Esophagus muscularis mucosa (tissue), 4 donors: Measurements from ENCODE around the gene DDX46. TPM values are rescaled to one million over a fixed set of nuclear protein-coding genes. Genes with fewer than 3 reads are reported as not detected.

Experiments
- DNase-seq: peaks from one replicate; pipeline ENCODE4 v3.0.0-alpha.2; 2017; ENCODE audit errors: extremely low spot score
- H3K27ac ChIP-seq, 4 donors: fragments of 200-600 bp; sonication (generic); replicated peaks in 1 of 4; 1 replicate in 3 of 4; 2 replicates in 1 of 4; pipeline ENCODE4 v1.5.1; 2016 to 2019; ENCODE audit warnings: mild to moderate bottlenecking in 1 of 4
- H3K27me3 ChIP-seq, 4 donors: fragments of 200-600 bp; sonication (generic); one replicate each; pipeline versions ENCODE4 v1.5.1 to v1.6.0; 2016 to 2019
- H3K36me3 ChIP-seq, 4 donors: fragments of 200-600 bp; sonication (generic); one replicate each; pipeline ENCODE4 v1.5.1; 2016 to 2019
- H3K4me1 ChIP-seq, 4 donors: fragments of 200-600 bp; sonication (generic); one replicate each; pipeline ENCODE4 v1.5.1; 2016 to 2019
- H3K4me3 ChIP-seq, 4 donors: fragments of 200-600 bp; sonication (generic); 1 replicate in 2 of 4; 2 replicates in 2 of 4; pipeline ENCODE4 v1.5.1; 2016 to 2019; ENCODE audit warnings: mild to moderate bottlenecking in 4 of 4, moderate library complexity in 1 of 4
- H3K9me3 ChIP-seq, 4 donors: fragments of 200-600 bp; sonication (generic); 1 replicate in 3 of 4; 2 replicates in 1 of 4; pipeline ENCODE4 v1.5.1; 2016 to 2019
- CTCF ChIP-seq, 3 experiments: fragments of 200-600 bp in 2 of 3; fragments of 450-650 bp in 1 of 3; sonication (generic) in 2 of 3; IDR thresholded peaks; one replicate each; pipeline ENCODE4 v1.5.1; 2017 to 2019; ENCODE audit warnings: antibody characterized with exemption in 3 of 3, mild to moderate bottlenecking in 2 of 3, moderate library complexity in 1 of 3
- EP300 ChIP-seq: sonication (generic); formaldehyde crosslinking; IDR thresholded peaks from one replicate; pipeline ENCODE4 v1.6.1; 2017; ENCODE audit warnings: antibody characterized with exemption
- POLR2A ChIP-seq: fragments of 450-650 bp; IDR thresholded peaks from one replicate; pipeline ENCODE4 v1.6.1; 2017; ENCODE audit warnings: antibody characterized with exemption, moderate library complexity, mild to moderate bottlenecking, low read depth
- POLR2AphosphoS5 ChIP-seq, 2 donors: sonication (generic); formaldehyde crosslinking; IDR thresholded peaks; one replicate each; pipeline ENCODE4 v1.6.1; 2017; ENCODE audit warnings: antibody characterized with exemption in 2 of 2
- WGBS: methylation state at CpG from one replicate; pipeline ENCODE4 v1.1.5; 2018; 5-methylcytosine and 5-hydroxymethylcytosine counted together
- intact Hi-C: fragments of 100-400 bp; cut with DNase I; formaldehyde crosslinking; loops from one replicate; pipeline ENCODE4 v1.15.1; 2023
- small RNA-seq, 3 donors: library from RNA; depleted of rRNA; stranded (forward); fragments of <200 nt; gene quantifications; one replicate each; pipeline ENCODE3, GENCODE V24; 2016
- total RNA-seq, 4 donors: library from RNA; depleted of rRNA; stranded (reverse); fragments of >200 nt; gene quantifications; one replicate each; pipeline versions ENCODE4 v1.1.0 to v1.2.1, GENCODE V29; 2016

DDX46 gene
- total RNA-seq, 4 donors from 2014 or later = 29.2 to 33.2 (median 30.5) TPM

- WGBS = 11% methylated on average over 16 of the region's 79 CpGs
- TF ChIP-seq POLR2AphosphoS5 (IDR thresholded peaks at IDR 0.05) (peak; percentile 84 to 86), POLR2A (no peak)
- Histone ChIP-seq H3K36me3 (peaks cover 0 to 6% (median 0%) of the 10 kb centered on the region in 4 donors), H3K4me1 (peaks cover 17 to 43% (median 32%) of the 10 kb centered on the region in 4 donors), H3K27me3 (no peaks in the 10 kb centered on the region), H3K9me3 (no peaks in the 10 kb centered on the region), H3K27ac (peak within 1 kb of the TSS; percentile 94 to 99 (median 98)), H3K4me3 (peak within 1 kb of the TSS; percentile 83 to 99 (median 98))
- peak; percentile 94 for DNase-seq
- intact Hi-C loops = loop anchor here (2.0 kb wide), 2 partner anchors 27 to 31 kb away; partner anchors contain the start of gene PCBD2
Observed at GRCh38 chr5:134873987-134874830, 115.6 kb downstream of the DDX46 start, which contains the start of gene TXNDC15. TXNDC15 (plus strand) TSS chr5:134874371; CDS start chr5:134874428, 57 bp downstream.

DNA sequence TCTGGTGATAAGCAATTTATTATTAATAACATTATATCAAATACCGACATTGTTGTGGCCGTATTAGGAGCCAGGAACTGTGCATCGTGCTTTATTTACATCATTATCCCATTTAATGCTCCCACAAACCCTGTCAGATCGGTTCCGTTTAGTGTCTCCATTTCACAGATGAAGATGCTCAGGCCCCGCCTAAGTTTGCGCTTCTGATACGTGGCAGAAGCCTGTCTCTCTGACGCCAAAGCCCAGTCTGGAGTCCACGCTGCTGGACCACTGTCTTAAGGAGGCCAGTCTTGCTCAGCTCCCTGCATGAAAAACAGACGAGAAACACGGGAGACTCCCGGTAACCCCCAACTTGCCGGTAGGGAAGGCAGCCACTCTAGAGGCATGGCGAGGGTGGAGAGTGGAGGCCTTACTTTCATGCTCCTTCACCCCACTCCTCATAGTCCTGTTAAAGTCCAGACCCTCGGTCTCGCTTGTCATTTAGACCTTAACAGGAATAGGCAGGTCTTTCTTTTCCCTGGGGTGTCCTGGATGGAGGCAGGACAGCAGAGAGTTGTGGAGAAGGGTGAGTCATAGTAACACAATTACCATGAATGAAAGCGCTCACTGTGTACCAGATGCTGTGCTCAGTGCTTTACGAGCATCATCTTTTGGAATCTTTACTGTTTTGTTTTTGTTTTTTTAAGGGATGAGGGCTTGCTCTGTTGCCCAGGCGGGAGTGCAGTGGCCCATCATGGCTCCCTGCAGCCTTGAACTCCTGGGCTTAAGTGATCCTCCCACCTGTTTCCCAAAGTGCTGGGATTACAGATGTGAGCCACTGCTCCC is 116.5 kb downstream of the DDX46 start:
- Histone ChIP-seq H3K27ac (peak overlapping the region; percentile 94 to 99 (median 98)), H3K27me3 (no peaks in the 10 kb centered on the region), H3K36me3 (peaks cover 0 to 6% (median 0%) of the 10 kb centered on the region in 4 donors), H3K4me3 (peak overlapping the region; percentile 83 to 99 (median 98)), H3K4me1 (peaks cover 19 to 43% (median 35%) of the 10 kb centered on the region in 4 donors), H3K9me3 (no peaks in the 10 kb centered on the region)
- intact Hi-C loops = loop anchor here (2.0 kb wide), 2 partner anchors 28 to 30 kb away; partner anchors contain the start of gene PCBD2
- peak; percentile 93 for DNase-seq
- WGBS = 6% methylated on average over 17 of the region's 20 CpGs
- peak in 1 of 2 donors; percentile 26 for TF ChIP-seq POLR2AphosphoS5 (IDR thresholded peaks at IDR 0.05)
- TF ChIP-seq EP300 = no peak
- no peak for TF ChIP-seq CTCF (IDR thresholded peaks at IDR 0.05)
- no peak for TF ChIP-seq POLR2A

DNA sequence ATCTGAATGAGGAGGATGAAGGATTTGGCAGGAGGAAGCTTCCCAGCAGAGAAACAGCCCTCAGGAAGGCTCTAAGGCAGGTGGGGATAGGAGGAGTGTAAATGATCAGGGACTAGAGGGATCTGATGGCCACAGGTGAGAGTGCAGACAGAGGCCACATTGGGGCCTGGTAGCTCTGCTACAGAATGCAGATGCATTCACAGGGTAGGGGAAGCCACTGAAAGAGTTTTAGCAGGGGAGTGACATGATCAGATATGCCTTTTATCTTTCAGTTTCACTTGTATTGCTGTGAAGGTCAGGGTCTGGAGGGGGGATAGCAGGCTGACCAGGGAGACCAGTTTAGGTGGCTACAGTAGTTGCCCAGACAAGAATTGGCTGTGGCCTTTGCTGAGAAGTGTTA is 118.6 kb downstream of the DDX46 start:
- Histone ChIP-seq H3K4me1 (peaks cover 20 to 43% (median 35%) of the 10 kb centered on the region in 4 donors), H3K4me3 (no peak overlapping the region), H3K9me3 (no peaks in the 10 kb centered on the region), H3K27me3 (no peaks in the 10 kb centered on the region), H3K27ac (peak overlapping the region in 1 of 4 donors; percentile 98), H3K36me3 (peaks cover 0 to 6% (median 0%) of the 10 kb centered on the region in 4 donors)
- DNase-seq = no peak
- intact Hi-C loops = no loop called here
- TF ChIP-seq POLR2AphosphoS5 (IDR thresholded peaks at IDR 0.05) (no peak), POLR2A (no peak), EP300 (no peak)

- no peak for TF ChIP-seq POLR2A
- TF ChIP-seq CTCF (IDR thresholded peaks at IDR 0.05) = no peak
- no peak for TF ChIP-seq POLR2AphosphoS5 (IDR thresholded peaks at IDR 0.05)
- TF ChIP-seq EP300 = no peak
- H3K27ac ChIP-seq = no peak overlapping the region
- intact Hi-C loops = no loop called here
- peaks cover 0 to 6% (median 0%) of the 10 kb centered on the region in 4 donors for H3K36me3 ChIP-seq
- WGBS = 87% methylated on average over 3 of the region's 3 CpGs
- H3K4me1 ChIP-seq = peaks cover 19 to 42% (median 34%) of the 10 kb centered on the region in 4 donors
- DNase-seq = no peak
- no peak overlapping the region for H3K4me3 ChIP-seq
- H3K27me3 ChIP-seq = no peaks in the 10 kb centered on the region
- no peaks in the 10 kb centered on the region for H3K9me3 ChIP-seq
Observed at GRCh38 chr5:134878403-134878802, 119.8 kb downstream of the DDX46 start.

DNA sequence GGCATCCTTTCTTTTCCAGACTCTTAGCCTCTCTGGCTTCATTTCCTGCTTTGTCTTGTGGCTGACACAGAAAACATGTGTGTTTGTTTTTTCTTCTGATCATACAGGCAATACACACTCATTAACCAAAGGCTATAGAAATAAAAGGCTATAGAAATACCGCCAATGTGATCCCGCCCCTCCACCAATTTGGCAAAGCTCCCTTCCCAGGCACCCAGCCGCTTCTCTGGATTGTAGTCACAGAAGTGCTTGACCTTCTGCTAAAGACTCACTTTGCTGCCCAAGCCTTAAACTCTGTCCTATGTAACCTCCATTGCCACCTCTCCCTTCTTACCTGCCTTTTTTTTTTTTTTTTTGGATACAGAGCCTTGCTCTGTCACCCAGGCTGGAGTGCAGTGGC is 120.9 kb downstream of the DDX46 start:
- Histone ChIP-seq H3K9me3 (no peaks in the 10 kb centered on the region), H3K36me3 (peaks cover 0 to 6% (median 0%) of the 10 kb centered on the region in 4 donors), H3K27me3 (no peaks in the 10 kb centered on the region), H3K4me1 (peaks cover 13 to 36% (median 28%) of the 10 kb centered on the region in 4 donors), H3K27ac (no peak overlapping the region), H3K4me3 (no peak overlapping the region)
- no peak for TF ChIP-seq EP300
- TF ChIP-seq POLR2AphosphoS5 (IDR thresholded peaks at IDR 0.05) = no peak
- no peak for TF ChIP-seq CTCF (IDR thresholded peaks at IDR 0.05)
- no peak for TF ChIP-seq POLR2A
- DNase-seq = no peak
- 90% methylated on average over 3 of the region's 3 CpGs for WGBS
- intact Hi-C loops = no loop called here

Small RNA genes within 50 kb of the gene (small RNA-seq; reads per million reads assigned to genes)
- gene RNU6-757P = 0 reads per million in 3 donors

Other genes with a start within 250 kb of the DDX46 start
- 10 to 100 TPM; 55.5 to 95.5 (median 77.1) TPM for gene JADE2, start 233.1 kb upstream of the DDX46 start, total RNA-seq
- 10 to 100 TPM; 32.1 to 43.9 (median 35.9) TPM for gene SAR1B, start 126.0 kb upstream of the DDX46 start, total RNA-seq
- 10 to 100 TPM; 12.8 to 17.9 (median 14.7) TPM for gene SEC24A, start 110.0 kb upstream of the DDX46 start, total RNA-seq
- 10 to 100 TPM; 38.5 to 54.4 (median 49.8) TPM for gene CAMLG, start 20.2 kb upstream of the DDX46 start, total RNA-seq
- 10 to 100 TPM; 54.0 to 76.4 (median 61.6) TPM for gene C5orf24, start 87.2 kb downstream of the DDX46 start, total RNA-seq
- gene TXNDC15, start 115.6 kb downstream of the DDX46 start, total RNA-seq = 100 to 1,000 TPM in 2 of 4 donors, 10 to 100 TPM in 2; 71.4 to 123 (median 93.9) TPM
- 10 to 100 TPM in 2 of 4 donors, 1 to 10 TPM in 2; 6.8 to 11.6 (median 10.4) TPM for gene PCBD2, start 146.4 kb downstream of the DDX46 start, total RNA-seq
- under 1 TPM in 2 of 4 donors, not detected in 2; 0.42 to 0.65 TPM for gene CATSPER3, start 209.1 kb downstream of the DDX46 start, total RNA-seq